GM19452 (cell line): ENCODE measurements around the gene RIMBP2.
"Not testable (repeated sequence)": the region's sequence is repeated elsewhere in the genome, so short reads cannot be mapped to it uniquely, and the experiment has no call there.

Source experiments
- ATAC-seq: cut with Tn5 transposase; IDR thresholded peaks from one replicate; pipeline ENCODE4 v1.9.1; 2021; ENCODE audit not compliant: unreplicated experiment

The RIMBP2 gene

GRCh38 chr12:130661486-130662255 lies 54.4 kb downstream of the RIMBP2 start:
- ATAC-seq = no peak

GRCh38 chr12:130661059-130661458 lies 55.0 kb downstream of the RIMBP2 start:
- no peak for ATAC-seq

GRCh38 chr12:130658145-130658911 lies 57.8 kb downstream of the RIMBP2 start:
- ATAC-seq = no peak

- no peak for ATAC-seq
These were observed 59.7 kb downstream of the RIMBP2 start for GRCh38 chr12:130656411-130656810.

- no peak for ATAC-seq
These were observed 60.2 kb downstream of the RIMBP2 start for GRCh38 chr12:130655881-130656280.

- no peak for ATAC-seq
These were observed 61.1 kb downstream of the RIMBP2 start for GRCh38 chr12:130655010-130655409.

GRCh38 chr12:130651188-130651959 lies 64.7 kb downstream of the RIMBP2 start:
- ATAC-seq = no peak

- ATAC-seq = no peak
These were observed 66.0 kb downstream of the RIMBP2 start for GRCh38 chr12:130650131-130650530.

- ATAC-seq = no peak
These were observed 66.7 kb downstream of the RIMBP2 start for GRCh38 chr12:130649101-130650045.

GRCh38 chr12:130647814-130648213 lies 68.3 kb downstream of the RIMBP2 start:
- ATAC-seq = no peak

- ATAC-seq = no peak
These were observed 69.3 kb downstream of the RIMBP2 start for GRCh38 chr12:130646716-130647370.

- not testable (repeated sequence) for ATAC-seq
These were observed 69.9 kb downstream of the RIMBP2 start for GRCh38 chr12:130646191-130646590.

- no peak for ATAC-seq
These were observed 70.3 kb downstream of the RIMBP2 start for GRCh38 chr12:130645751-130646150.

- ATAC-seq = no peak
These were observed 71.5 kb downstream of the RIMBP2 start for GRCh38 chr12:130644566-130644965.

- no peak for ATAC-seq
These were observed 72.0 kb downstream of the RIMBP2 start for GRCh38 chr12:130644146-130644545.

GRCh38 chr12:130642856-130643255 lies 73.2 kb downstream of the RIMBP2 start:
- ATAC-seq = no peak

GRCh38 chr12:130641533-130642184 lies 74.4 kb downstream of the RIMBP2 start:
- ATAC-seq = no peak

GRCh38 chr12:130640901-130641300 lies 75.2 kb downstream of the RIMBP2 start:
- ATAC-seq = no peak

GRCh38 chr12:130640496-130640895 lies 75.6 kb downstream of the RIMBP2 start:
- no peak for ATAC-seq
